Measurements from ENCODE around the gene RALGDS. TPM values are rescaled to one million over a fixed set of nuclear protein-coding genes. Genes with fewer than 3 reads are reported as not detected.
"Not testable (repeated sequence)": the region's sequence is repeated elsewhere in the genome, so short reads cannot be mapped to it uniquely, and the experiment has no call there.

Gene RALGDS
- total RNA-seq, 1 experiment from 2014 or later, result 22.4 TPM

- in situ Hi-C loops (cut with HindIII; ENCODE audit: low pct_unique_long_range_greater_than_20kb, low sequenced_read_pairs), result no loop called here
- DNase-seq (ENCODE audit: low read depth, low spot score), result no peak
These were observed 18.6 kb downstream of the RALGDS start for GRCh38 chr9:133102190-133103021.

DNA sequence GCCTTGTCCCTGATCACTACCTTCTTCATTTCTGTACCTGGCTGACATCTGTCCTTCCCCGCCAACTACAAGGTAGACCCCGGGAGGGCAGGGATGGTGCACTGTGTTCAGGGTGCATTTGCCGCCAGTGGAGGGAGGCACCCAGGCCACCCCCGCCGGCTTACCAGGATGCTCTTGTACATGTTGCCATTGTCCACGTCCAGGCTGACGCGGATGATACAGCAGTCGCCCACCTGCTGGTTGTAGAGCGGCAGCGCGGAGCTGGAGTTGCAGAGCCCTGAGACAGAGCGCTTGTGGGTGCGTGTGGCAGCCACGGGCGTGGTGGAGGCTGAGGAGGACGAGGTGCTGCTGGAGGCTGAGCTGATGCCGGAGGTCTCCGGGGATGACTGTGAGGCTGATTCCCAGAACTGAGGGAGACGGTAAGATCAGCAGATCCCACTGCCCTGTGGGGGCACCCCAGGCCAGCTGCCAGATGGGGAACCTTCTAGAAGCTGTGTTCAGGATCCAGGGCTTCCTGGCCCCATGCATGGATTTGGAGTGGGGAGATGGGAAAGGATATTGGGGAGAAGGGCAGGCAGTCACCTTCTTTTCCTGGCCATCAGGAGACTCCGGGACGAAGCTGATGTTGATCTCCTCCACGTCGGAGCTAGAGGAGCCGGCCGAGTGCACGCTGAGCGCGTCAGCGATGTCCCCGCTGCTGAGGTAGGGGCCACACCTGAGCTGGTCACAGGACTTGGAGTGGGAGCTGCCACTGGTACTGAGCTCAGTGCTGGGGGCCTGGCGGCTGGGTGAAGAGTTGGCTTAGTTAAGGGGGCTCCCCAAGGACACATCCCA, 19.5 kb downstream of the RALGDS start:
- no peak for DNase-seq (ENCODE audit: low read depth, low spot score)
- in situ Hi-C loops (cut with HindIII; ENCODE audit: low pct_unique_long_range_greater_than_20kb, low sequenced_read_pairs), result no loop called here

DNA sequence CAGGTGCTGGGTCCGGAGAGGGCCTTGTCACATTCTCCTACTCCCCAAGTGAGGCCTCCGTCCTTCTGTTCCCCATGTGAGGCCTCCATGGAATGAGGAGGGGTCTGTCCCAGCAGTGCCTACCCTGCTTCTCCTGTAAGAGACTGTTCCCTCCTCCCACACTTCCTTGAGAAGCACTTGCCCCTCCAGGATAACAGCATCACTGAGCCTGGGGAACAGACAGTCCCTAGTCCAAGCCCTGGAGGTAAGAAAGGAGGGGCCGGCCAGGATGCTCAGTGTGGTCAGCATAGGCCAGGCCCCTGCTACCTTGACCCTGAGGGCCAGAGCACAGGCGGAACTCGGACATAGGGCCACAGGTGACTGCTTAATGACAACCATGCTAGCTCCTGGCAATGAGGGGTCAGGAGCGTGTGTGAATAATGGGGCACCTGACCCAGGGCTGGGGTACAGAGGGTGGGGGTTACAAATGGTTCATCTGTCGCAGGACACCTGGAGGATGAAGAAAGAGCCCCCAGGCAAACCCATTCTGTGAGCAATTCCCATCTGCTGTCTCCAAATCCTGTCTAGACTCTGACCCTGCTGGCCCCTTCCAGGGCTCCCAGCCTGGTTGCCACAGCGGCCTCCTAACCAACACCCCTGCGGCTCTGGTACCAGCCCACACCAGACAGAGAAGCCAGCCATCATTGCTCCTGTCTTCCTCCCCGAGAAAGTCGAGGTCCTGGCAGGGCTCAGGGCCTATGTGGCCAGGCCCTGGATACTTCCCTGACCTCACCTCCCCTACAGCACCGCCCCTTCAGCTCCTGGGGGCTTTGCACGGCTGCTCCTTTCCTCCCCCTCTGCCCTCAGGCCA, 20.3 kb downstream of the RALGDS start:
- no peak for DNase-seq (ENCODE audit: low read depth, low spot score)
- in situ Hi-C loops (cut with HindIII; ENCODE audit: low pct_unique_long_range_greater_than_20kb, low sequenced_read_pairs), result no loop called here

DNA sequence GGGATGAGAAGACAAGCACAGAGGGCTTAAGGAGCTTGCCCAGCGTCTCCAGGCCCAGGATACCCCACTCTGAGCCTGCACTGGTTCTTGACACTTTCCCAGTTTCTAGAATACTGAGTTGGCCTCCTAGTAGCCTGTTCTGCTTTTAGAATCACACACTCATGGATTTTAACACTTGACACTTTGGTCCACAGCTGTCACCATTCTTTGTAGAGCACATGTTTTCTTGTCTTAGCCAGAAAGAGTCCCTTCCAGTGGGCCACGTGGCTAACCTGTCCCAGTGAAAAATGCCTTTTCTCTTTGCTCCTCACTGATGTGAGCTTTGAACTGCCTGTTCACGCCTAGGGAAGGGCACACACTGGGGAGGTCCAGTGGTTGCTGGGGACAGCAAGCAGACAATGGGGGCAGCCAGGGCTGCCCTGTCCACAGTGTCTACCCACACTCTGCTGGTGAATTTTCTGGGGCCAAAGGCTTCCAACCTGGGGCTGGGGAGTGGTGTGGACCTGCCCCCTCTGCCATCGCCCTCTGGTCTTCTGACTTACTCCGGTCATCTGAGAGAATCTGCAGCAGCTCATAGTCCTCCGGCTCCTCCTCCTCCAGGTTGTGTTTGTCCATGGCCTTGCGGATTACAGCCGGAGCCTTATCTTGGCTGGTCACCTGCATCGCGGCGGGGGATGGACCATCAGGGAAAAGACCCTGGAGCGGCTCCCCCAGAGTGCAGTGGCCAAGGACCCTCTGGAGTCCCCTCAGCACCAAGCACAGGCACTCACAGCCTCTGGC, 21.1 kb downstream of the RALGDS start:
- DNase-seq (ENCODE audit: low read depth, low spot score), result no peak
- in situ Hi-C loops (cut with HindIII; ENCODE audit: low pct_unique_long_range_greater_than_20kb, low sequenced_read_pairs), result no loop called here

- DNase-seq (ENCODE audit: low read depth, low spot score), result no peak
- in situ Hi-C loops (cut with HindIII; ENCODE audit: low pct_unique_long_range_greater_than_20kb, low sequenced_read_pairs), result no loop called here
These were observed 22.2 kb downstream of the RALGDS start for GRCh38 chr9:133098871-133099270.

GRCh38 chr9:133098104-133098754, 22.8 kb downstream of the RALGDS start:
- in situ Hi-C loops (cut with HindIII; ENCODE audit: low pct_unique_long_range_greater_than_20kb, low sequenced_read_pairs), result no loop called here
- DNase-seq (ENCODE audit: low read depth, low spot score), result no peak

DNA sequence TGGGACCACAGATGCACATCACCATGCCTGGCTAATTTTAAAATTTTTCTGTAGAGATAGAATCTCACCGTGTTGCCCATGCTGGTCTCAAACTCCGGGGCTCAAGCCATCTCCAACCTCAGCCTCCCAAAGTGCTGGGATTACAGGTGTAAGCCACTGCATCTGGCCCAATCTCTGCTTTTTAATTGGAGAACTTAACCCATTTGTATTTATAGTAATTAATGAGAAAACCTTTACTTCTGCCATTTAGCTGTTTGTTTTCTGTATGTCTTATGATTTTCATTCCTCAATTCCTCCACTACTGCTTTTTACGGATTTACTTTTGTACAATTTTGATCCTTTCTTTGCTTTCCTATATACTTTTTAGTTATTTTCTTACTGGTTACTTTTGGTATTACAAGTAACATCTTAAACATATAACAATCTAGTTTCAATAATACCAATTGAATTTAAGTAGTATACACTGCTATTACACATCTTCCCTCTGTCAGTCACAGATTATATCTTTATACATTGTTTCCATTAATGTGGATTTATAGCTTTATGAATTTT, 26.1 kb downstream of the RALGDS start:
- in situ Hi-C loops (cut with HindIII; ENCODE audit: low pct_unique_long_range_greater_than_20kb, low sequenced_read_pairs), result no loop called here
- no peak for DNase-seq (ENCODE audit: low read depth, low spot score)

DNA sequence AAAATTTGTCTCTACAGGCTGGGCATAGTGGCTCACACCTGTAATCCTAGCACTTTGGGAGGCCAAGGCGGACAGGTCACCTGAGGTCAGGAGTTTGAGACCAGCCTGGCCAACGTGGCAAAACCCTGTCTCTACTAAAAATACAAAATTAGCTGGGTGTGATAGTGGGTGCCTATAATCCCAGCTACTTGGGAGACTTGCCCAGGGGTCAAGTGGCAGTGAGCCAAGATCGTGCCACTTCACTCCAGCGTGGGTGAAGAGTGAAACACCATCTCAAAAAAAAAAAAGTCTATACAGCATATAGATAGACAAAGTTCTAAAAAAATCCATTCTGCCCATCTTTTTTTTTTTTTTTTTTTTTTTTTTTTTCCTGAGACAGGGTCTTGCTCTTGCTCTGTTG, 26.7 kb downstream of the RALGDS start:
- in situ Hi-C loops (cut with HindIII; ENCODE audit: low pct_unique_long_range_greater_than_20kb, low sequenced_read_pairs), result not testable (repeated sequence)

GRCh38 chr9:133090752-133091385, 30.2 kb downstream of the RALGDS start:
- in situ Hi-C loops (cut with HindIII; ENCODE audit: low pct_unique_long_range_greater_than_20kb, low sequenced_read_pairs), result no loop called here
- no peak for DNase-seq (ENCODE audit: low read depth, low spot score)

More for the DNA sequence above, 26.7 kb downstream of the RALGDS start:
- not testable (repeated sequence) for DNase-seq (ENCODE audit: low read depth, low spot score)

DNA sequence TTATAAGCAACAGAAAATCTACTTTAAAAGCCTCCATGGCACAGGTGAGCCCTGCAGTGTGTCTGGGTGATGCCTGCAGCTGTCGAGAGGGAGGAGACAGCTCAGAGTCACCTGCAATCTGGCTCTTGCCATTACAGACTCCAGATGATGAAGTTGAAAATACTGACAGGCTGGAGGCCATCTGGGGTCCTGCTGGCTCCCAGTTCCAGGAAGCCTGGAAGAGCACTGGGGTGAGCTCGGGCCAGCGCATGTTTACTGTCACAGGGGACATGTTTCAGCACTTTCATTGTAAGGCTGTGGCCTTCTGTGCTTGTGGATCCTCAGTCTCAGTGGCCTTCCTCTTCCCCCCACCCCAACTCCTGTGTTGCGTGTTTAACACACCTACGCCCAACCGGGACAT, 30.9 kb downstream of the RALGDS start:
- no peak for DNase-seq (ENCODE audit: low read depth, low spot score)
- in situ Hi-C loops (cut with HindIII; ENCODE audit: low pct_unique_long_range_greater_than_20kb, low sequenced_read_pairs), result no loop called here

DNA sequence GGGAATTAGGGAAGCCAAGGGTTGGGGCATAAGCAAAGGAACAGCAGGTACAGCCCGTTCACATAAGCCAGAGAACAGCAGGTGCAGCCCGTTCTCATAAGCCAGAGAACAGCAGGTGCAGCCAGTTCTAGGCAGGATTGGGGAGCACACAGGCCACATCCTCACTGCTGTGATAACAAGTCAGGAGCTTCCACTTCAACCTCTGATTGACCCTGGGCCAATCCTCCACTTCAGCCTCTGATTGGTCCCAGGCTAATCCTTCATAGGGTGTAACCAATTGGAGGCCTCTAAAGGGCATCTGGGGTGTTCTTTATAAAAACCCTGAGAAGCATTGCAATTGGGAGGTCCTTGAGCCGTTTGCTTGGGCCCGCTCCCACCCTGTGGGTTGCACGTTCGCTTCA, 31.8 kb downstream of the RALGDS start:
- in situ Hi-C loops (cut with HindIII; ENCODE audit: low pct_unique_long_range_greater_than_20kb, low sequenced_read_pairs), result no loop called here
- no peak for DNase-seq (ENCODE audit: low read depth, low spot score)

- in situ Hi-C loops (cut with HindIII; ENCODE audit: low pct_unique_long_range_greater_than_20kb, low sequenced_read_pairs), result no loop called here
- no peak for DNase-seq (ENCODE audit: low read depth, low spot score)
These were observed 32.3 kb downstream of the RALGDS start for GRCh38 chr9:133088756-133089155.

DNA sequence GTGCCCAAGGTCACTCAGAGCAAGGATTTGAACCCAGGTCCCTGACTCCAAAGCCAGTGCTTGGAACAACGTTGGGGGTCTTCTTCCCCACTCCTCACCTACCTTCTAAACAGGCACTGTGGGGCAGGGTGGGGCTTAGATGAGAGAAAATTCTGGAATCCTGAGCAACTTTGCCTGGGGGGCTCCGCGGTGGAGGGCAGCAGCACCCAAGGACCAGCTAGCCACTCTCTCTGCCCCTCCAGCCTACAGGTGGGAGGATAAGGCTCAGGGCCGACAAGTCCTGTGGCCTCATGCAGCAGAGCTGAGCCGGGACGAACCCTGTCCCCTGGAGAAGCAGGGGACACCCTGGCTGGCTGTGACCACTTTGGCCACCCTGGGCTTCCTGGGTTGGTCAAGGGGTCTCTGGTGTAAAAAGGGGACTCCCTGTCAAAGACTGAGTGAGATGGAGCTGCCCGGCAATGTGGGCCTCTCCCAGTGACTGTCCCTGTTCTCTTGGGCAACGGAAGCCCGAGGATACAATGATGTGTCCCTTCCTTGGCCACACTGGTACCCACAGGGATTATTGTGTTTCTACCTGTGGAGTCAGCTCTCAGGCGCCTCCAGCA, 32.8 kb downstream of the RALGDS start:
- no peak for DNase-seq (ENCODE audit: low read depth, low spot score)
- in situ Hi-C loops (cut with HindIII; ENCODE audit: low pct_unique_long_range_greater_than_20kb, low sequenced_read_pairs), result no loop called here

DNA sequence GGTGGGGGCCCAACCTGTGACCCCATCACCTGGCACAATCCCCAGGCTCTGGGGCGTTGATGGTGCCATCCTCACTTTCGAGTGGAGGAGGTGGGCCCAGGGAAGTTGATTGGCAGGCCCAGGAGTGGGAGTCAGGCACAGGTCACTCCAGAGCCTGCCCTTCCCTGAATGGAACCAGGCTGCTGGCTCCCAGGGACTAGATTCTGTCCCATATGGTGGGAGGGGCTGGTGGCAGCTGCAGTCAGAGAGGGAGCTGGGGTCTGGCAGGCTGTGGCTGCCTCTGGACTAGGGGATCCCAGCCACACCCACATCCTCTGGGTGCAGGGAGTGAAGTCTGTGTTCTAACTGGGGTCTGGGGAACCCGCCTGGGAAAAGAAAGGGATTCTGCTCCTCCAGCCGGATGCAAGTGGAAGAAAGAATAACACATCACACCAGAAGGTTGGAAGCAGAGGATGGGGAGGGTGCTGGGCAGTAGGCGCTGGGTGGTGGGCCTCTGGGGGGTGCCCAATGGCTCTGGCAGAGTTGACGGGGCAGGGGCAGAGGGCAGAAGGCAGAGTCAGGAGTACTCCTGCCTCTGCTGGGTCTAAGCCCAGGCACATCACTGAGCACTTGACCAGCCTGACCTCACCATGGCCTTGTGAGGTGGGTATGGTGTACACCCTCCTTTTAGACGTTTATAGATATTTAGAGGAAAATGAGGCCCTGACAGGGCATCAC, 33.5 kb downstream of the RALGDS start:
- DNase-seq (ENCODE audit: low read depth, low spot score), result no peak
- in situ Hi-C loops (cut with HindIII; ENCODE audit: low pct_unique_long_range_greater_than_20kb, low sequenced_read_pairs), result no loop called here

DNA sequence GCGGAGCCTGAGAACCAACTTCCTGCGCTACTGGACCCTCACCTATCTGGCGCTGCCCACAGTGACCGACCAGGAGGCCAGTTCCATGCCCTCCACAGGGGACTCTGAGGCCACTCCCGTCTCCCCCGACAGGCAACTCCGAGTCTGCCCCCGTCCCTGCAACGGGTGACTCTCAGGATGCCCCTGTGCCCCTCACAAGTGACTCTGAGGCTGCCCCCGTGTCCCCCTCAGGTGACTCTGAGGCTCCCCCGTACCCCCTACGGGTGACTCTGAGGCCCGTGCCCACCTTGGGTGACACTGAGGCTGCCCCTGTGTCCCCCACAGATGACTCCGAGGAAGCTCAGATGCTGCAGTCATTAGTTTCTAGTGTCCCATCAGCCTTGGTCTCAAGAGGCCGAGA, 34.1 kb downstream of the RALGDS start:
- in situ Hi-C loops (cut with HindIII; ENCODE audit: low pct_unique_long_range_greater_than_20kb, low sequenced_read_pairs), result no loop called here
- DNase-seq (ENCODE audit: low read depth, low spot score), result no peak

Data from SK-MEL-5 (cell line).